HG02938 (cell line): Measurements from ENCODE around the gene KLRF2.

ENCODE experiments used
- ATAC-seq: cut with Tn5 transposase; IDR thresholded peaks from one replicate; pipeline ENCODE4 v1.9.1; 2021; ENCODE audit warnings: mild to moderate bottlenecking, moderate library complexity; ENCODE audit not compliant: unreplicated experiment

KLRF2 gene

DNA sequence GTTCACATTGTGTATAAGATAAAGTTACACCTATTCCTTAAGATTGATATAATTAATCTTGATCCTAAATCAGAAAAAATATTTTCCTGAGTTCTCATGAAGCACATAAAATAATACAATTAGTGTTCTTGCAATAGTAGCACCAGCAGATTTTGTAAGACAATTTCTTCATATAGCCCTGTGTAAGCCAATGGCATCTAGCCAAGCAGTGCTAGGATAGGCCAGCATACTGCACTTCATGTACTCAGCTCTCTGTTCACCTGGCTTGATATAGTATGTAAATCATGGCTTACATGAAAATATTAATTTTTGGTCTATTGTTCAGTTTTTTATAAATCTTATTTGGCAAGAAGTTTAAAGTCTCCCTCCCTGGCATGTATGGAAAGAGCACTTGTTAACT, 1.9 kb downstream of the KLRF2 start:
- no peak for ATAC-seq

DNA sequence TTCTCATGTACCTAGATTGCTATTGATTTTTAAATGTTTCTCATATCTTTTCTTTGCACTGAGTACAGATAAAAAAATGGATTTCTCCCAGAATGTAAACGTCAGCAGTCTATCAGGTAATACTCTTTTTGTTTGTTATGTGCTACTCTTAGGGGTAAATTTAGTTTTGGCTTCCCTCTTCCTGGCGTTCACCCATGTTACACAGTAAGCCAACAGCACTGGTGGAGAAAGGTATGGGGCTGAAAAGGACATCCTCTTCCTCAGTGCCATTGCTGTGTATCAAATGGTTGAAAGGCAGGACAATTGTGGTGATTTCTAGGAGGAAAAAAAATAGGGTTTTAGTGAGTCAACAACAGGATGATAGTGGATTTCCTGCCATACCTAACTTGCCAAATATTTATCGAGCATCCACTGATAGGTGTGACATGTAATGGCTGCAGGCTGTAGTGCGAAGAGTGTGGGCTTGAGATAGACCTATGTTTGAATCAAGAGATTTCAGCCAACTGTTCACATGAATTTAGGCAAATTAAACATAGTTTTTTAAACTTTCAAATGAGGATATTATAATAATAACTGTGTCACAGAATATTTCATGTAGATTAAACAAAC, 7.5 kb downstream of the KLRF2 start:
- ATAC-seq, result no peak

DNA sequence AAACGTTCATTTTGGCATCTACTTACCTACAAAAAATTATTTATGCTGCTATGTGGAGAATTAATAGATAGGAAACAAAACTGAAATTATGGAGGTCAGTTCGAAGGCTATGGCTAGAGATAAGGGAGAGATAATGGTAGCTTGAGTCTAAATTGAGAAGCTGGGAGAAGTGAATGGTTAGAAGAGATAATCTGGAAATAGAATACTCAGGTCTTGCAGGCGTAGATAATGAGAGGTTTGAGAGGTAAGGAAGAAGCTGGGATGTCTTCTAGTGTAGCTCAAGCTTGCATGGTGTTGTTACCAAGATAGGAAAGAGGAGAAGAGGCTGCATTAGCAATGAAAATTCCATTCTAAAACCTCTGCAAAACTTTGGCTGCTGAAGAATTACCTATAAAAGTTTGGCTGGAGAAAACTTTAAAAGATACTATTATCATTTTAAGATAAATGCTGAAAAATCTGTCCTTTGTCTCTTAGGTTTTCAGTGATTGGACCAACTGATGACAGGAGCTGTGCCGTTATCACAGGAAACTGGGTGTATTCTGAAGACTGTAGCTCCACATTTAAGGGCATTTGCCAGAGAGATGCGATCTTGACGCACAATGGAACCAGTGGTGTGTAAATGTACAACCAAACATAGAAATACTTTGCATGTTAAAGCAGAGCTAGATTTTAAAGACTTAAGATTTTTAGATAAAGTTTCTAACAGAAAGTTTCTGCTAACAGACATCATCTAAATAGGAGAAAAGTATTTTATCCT, 14.1 kb downstream of the KLRF2 start:
- no peak for ATAC-seq

DNA sequence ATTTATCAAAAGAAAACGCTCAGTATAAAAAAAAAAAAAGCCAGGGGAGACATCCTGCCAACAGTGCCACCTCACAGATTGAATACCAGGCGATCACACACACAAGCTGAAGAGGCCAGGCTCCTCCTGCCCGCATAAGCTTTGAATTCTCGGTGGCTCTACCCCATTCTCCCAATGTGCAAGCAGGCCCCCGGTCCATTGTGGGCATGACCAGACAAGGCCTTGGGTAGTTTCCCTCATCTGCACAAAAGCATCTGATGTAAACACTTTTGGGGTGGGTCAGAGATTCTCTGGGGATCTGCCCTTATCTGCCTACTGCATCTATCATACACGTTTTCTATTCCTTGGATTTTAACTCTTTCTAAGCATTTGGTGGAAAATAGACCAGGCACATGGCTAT, 16.2 kb downstream of the KLRF2 start:
- ATAC-seq, result no peak

DNA sequence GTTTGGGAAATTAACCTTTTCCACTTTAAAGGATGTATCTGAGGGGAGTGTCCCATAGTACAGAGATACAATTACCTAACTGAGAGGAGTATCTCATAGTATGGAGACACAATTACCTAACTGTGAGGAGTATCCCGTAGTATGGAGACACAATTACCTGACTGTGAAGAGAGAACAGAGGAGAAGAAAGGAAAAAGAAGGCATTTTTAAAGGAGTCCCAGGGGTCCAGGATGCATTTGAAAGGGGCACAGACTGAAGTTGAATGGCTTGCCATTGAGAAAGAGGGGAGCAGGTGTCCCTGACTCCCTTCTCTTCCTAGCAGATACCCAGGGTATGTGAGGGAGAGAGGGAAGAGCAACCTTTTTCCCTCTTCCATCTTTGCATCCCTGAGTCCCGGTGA, 17.9 kb downstream of the KLRF2 start:
- ATAC-seq, result no peak

DNA sequence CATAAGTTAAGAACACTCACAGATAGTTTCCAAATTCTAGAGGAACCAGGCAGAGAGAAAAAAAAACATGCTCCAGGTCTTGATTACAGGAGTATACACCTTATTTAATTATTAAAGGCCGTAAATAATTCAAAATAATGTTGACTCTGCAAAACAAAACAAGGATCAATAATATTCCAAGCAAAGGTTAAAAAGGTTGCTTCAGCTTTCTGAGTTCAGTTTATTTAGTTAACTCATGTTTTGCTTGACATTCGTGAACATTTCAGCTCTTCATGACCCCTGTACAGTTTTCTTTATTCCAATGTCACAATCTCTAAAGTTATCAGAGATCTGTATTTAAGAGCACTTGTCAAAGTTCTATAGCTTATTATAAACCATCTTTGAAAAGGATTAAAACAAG, 19.6 kb downstream of the KLRF2 start:
- no peak for ATAC-seq

DNA sequence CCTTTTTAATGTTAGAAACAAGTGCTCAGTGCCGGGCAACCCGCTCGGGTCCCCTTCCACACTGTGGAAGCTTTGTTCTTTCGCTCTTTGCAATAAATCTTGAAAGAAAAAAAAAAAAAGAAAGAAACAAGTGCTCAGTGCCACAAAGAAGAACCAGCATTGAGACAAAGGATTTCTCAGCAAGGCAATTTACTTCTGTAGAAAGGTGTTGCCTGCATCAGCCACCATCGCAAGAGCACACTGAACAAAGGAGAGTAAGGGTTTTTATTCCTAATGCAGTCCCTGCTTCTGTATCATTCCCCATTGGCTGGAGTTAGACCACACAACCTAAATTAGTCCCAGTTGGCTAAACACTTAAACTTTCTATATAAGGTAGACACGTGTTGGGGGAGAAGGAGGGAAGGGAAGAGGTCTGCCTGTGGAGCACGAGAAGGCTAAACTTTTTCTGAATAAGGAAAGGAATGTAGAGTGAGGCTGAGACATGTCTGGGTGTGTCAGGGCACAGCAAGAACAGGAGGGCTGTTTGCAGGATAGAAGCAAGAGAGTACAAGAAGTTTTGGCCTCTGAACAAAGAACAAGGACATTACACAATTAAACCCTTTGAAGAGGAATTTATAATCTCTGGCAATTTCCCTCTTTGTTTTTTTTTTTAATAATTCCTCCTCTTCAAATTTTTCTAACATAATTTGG, 21.4 kb downstream of the KLRF2 start:
- ATAC-seq, result no peak

DNA sequence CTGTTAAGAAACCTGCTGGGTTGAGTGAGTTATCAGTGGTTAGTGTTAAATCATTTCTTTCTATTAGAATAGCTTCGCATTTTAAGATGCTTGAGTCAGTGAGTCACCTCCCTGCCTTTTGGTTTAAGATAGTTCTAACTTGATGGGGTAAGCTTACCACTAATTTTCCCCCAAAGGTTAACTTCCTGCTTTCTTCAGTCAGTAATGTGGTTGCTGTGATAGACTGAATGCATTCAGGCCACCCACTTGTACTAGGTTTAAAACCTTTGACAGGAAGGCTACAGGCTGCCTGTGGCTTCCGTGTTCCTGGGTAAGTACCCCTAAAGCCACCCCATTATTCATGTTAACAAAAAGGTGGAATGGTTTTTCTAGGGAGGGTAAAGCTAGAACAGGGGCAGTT, 25.6 kb downstream of the KLRF2 start:
- no peak for ATAC-seq

DNA sequence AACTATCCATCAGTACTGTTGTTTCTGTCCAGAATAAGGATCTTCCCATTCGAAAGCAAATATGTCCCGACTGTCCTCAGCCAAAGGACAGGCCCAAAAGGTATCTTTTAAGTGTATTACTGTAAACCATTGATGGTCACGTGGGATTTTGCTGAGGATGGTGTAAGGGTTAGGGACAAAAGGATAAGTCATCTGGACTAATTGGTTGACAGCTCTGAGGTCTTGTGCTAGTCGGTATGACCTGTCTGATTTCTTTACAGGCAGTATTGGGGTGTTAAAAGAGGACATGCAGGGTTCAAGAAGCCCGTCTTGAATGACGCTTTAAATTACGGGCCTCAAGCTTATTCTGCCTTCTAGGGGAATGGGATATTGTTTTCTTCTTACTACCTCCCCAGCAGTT, 26.5 kb downstream of the KLRF2 start:
- no peak for ATAC-seq

DNA sequence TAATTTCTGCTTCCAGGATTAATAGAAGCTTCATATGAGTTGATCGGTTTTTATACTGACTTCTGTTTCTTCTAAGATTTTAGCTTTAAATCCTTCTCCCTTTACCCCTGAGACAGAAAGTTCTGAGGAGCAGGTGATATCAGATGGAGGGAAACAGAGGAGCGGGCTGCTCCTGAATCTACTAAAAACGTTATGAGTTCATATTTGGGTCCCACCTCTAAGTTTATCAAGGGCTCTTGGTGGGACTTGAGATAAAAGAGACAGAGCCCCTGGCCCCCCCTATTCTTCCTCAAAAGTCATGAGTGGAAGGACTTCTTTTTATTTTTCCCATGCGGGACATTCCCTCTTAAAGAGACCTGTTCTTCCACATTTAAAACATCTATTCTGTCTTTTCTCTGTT, 27.1 kb downstream of the KLRF2 start:
- ATAC-seq, result no peak

DNA sequence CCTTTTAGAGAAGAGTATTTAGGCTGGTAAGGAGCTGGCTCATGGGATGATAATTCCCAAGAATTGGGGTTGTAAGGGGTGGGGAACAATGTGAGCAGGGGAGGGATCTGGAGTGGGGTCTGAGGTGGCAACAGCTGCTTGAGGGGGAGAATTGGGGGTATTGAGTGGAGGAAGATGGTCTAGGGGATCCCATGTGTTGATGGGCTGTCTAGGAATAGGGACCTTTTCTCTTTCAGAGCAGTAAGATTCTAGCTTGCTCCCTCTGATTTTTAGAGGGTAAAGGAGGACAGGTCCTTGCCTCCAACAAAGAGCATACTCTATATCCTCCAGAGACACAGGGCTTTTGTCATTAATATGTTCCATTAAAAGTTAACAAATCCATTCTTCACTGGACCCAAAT, 28.4 kb downstream of the KLRF2 start:
- no peak for ATAC-seq

DNA sequence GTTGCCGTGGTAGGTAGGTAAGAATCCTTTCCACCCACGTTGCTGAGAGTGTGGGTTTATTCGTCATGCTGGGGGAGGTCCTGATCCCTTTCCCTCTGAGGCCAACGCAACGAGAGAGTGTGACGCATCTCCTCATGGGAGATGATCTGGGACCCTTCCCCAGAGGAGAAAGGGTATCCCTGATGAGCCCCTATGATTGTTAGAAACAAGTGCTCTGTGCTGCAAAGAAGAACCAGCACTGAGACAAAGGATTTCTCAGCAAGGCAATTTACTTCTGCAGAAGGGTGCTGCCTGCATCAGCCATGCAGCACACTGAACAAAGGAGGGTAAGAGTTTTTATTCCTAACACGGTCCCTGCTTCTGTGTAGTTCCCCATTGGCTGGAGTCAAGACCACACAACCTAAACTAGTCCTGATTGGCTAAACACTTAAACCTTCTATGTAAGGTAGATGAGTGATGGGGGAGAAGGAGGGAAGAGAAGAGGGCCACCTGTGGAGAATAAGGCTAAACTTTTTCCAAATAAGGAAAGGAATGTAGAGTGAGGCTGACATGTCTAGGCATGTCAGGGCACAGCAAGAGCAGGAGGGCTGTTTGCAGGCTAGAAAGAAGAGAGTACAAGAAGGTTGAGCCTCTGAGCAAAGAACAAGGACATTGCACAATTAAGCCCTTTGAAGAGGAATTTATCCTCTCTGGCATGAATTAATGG, 29.6 kb downstream of the KLRF2 start:
- no peak for ATAC-seq

DNA sequence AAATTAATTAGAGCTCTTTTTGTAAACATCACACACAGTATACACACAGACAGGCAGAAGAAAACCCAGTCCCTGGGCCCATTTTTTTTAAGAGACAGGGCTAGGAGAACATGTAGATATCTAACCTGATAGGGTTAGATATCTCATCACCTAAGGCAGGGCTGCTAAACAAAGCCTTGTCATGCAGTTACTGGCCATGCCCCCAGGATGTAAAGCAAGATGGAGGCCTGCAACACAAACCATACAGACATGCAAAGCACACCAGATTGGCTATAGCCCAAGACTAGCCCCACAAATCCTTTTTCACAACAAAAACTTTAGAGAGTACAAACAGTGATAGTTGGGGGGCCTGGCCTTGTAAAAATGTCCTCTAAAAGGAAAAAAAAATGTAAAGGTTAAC, 30.4 kb downstream of the KLRF2 start:
- no peak for ATAC-seq

DNA sequence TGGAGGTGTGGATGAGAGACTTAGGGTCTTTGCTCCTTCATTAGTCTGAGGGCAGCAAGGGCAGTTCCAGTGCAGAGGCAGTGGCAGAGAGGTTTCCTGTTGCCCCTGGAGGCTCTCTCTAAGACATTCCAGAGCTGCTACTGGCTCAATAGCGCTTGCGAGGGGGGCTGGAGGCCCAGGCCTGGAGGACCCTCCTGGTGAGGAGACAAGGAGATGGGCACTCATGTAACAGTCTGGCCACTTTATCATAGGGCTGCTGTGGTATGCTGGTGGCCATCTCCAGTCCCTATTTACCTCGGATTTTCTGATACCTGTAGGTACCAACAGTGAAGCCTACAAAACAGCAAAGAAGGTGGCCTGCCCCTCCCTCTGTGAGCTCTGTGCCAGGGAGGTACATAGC, 38.2 kb downstream of the KLRF2 start:
- no peak for ATAC-seq

DNA sequence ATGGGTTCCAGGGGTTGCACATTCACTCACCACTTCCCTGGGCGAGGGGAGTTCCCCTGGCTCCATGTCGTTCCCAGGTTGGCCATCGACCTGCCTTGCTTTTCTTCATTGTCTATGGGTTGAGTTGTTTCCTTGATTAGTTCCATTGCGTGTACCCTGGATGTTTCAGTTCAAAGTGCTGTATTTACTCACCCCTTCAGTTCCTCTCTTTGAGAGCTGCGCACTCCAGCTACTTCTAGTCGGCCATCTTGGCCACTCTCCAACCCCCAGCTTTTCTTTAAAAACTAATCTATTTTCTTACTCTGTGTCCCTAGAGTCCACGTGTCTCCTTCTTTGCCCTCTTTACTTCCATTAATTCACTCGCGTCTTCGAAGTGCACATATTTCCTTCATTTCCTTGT, 39.2 kb downstream of the KLRF2 start:
- ATAC-seq, result no peak

DNA sequence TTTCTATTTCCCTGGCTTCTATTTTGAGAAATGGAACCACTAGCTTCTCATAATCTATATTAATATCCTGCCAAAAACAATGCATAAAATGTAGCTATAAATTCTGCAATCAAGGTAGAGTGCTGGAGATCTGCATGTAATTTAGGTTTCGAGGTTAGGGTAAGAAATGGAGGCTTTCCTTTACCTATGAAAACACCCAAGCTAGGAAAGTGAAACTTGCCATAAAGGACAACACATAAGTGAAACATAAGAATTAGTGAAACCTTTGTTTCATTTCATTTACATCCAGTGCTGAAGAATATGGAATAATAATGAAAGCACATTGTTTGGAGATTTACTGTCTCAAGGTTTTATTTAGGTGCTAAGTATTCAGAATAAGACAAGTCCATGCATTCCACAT, 41.1 kb downstream of the KLRF2 start:
- ATAC-seq, result no peak

DNA sequence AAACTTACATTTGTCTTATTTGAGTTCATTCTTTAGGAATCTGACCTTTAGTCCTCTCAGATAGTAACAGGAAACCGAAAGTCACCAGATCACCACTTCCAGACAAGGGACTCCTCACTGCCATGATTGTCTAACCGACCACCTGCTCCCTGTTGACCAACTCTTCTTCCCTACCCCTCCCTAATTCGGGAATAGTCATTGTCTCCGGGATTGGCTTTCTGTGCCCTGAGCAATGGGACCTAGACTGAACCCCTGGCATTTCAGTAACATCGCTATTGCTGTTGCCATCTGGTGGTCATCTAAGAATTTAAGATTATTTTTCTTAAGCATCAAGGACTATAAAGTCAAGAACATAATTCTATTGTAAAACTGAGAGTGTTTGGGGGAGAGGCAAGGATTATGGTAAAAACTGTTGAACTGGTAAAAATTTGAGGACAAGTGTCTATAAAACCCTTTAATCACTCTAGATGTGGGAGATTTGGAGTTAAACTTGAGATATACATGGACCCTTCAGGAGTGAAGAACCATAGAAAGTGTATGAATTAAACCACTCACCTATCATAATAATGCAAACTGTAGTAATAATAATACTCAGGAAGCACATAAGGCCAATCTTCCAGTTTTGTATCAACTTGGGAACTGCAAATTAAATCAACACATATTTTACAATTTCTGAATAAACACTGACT, 44.6 kb downstream of the KLRF2 start:
- ATAC-seq, result no peak

DNA sequence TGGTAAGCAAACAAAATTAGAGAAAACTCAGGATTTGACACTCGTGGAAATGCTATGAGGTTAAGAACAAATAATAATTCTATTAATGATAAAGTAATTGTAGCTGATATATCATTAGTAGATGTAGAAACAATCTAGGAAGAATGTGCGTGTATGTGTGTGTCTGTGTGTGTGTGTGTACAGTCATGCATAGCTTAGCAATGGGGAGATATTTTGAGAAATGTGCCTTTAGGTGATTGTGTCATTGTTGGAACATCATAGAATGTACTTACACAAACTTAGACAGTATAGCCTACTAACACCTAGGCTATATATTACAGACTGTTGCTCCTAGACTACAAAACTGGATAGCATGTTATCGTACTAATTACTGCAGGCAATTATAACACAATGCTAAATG, 45.6 kb downstream of the KLRF2 start:
- ATAC-seq, result no peak

DNA sequence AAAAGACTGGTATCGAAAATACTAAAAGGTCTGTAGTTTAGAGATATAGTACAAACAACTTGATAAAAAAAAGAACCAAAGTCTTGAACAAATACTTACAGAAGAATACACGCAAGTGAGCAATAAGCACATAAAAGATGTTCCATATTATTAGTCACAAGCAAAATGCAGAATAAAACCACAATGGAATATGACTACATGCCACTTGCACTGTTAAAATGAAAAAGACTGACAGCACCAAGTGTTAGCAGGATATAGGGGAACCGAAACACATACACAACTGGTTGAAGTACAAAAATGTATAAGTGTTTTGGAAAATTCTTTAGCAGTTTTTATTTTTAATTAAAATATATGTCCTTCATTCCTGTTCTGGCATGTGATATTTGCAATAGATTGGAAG, 47.3 kb downstream of the KLRF2 start:
- ATAC-seq, result no peak

DNA sequence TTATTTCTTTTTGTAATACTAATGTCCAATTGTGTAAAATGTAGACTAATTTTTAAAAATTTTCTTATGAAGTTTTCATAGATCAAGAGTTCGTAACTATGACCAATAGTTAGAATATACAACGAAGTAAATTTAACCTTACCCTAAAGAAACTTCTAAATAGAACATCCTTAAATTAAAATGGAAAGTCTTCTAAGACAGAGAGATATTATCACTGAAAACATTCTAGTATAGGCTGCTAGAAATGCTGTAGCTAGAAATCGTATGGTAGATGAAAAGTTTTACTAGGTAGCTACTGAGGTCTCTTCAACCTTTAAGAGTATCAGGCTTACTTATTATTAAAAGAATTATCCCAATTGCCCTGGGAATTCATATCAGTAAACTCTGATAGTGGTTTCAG, 50.0 kb downstream of the KLRF2 start:
- ATAC-seq, result no peak

DNA sequence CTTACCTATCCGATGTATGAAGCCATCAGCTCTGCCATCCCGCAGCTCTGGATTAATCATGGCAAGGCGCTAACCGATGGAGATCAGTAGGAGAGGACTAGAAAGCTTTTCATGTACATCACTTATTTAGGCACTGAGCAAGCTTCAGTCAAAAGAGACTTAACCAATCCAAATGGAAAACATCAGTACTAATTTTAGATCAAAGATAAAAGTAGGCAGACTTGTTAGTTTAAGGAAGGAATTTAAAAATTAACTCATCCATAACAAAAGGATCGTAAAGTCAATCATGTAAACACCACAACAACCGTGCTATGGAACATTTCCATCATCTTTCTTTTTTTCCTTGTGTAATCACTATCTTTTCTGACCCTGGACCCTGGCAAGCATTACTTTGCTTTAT, 51.0 kb downstream of the KLRF2 start, which contains the start of gene CLEC2A:
CLEC2A (minus strand) TSS at position 101 of the 400 bp plus-strand sequence; CDS start at position 60, 41 bp downstream.
- no peak for ATAC-seq
